Neutrophil (primary cell): ENCODE data around the gene NGF.
"Not testable (repeated sequence)": the region's sequence is repeated elsewhere in the genome, so short reads cannot be mapped to it uniquely, and the experiment has no call there.

Experiments used
- H3K27ac ChIP-seq: fragments of 200-600 bp; sonication (generic); 2 replicates; pipeline ENCODE4 v1.5.1; 2016; ENCODE audit warnings: mild to moderate bottlenecking, moderate library complexity
- H3K27me3 ChIP-seq: fragments of 200-600 bp; sonication (generic); 2 replicates; pipeline ENCODE4 v1.6.0; 2016; ENCODE audit warnings: mild to moderate bottlenecking
- H3K36me3 ChIP-seq: fragments of 200-600 bp; sonication (generic); 2 replicates; pipeline ENCODE4 v1.5.1; 2017
- H3K4me1 ChIP-seq, 2 experiments: fragments of 200-600 bp in 1 of 2; sonication (generic) in 1 of 2; 1 replicate in 1 of 2; 2 replicates in 1 of 2; pipeline versions ENCODE4 v1.5.1 to v1.6.1; 2013 to 2016; ENCODE audit warnings: low read depth in 1 of 2, low read length in 1 of 2, mild to moderate bottlenecking in 1 of 2, moderate library complexity in 1 of 2; ENCODE audit not compliant: control insufficient read depth in 1 of 2, insufficient read depth in 1 of 2
- H3K4me3 ChIP-seq, 2 experiments: fragments of 200-600 bp in 1 of 2; sonication (generic) in 1 of 2; 1 replicate in 1 of 2; 2 replicates in 1 of 2; pipeline ENCODE4 v1.5.1; 2013 to 2016; ENCODE audit warnings: low read depth in 1 of 2, low read length in 1 of 2, mild to moderate bottlenecking in 1 of 2, moderate library complexity in 1 of 2
- H3K9me3 ChIP-seq: fragments of 200-600 bp; sonication (generic); 2 replicates; pipeline ENCODE4 v1.5.1; 2016
- CTCF ChIP-seq: fragments of 200-600 bp; sonication (generic); IDR thresholded peaks from 2 replicates; pipeline ENCODE4 v1.5.1; 2016; ENCODE audit warnings: antibody characterized with exemption

NGF gene

GRCh38 chr1:115365738-115366137 lies 27.7 kb upstream of the NGF start:
- no peaks in the 10 kb centered on the region for H3K36me3 ChIP-seq
- H3K9me3 ChIP-seq: no peaks in the 10 kb centered on the region
- no peak overlapping the region for H3K27ac ChIP-seq
- no peaks in the 10 kb centered on the region for H3K27me3 ChIP-seq
- H3K4me3 ChIP-seq: no peak overlapping the region
- TF ChIP-seq CTCF: no peak
- no peaks in the 10 kb centered on the region for H3K4me1 ChIP-seq

- TF ChIP-seq CTCF: no peak
- no peaks in the 10 kb centered on the region for H3K4me1 ChIP-seq
- H3K27me3 ChIP-seq: no peaks in the 10 kb centered on the region
- no peak overlapping the region for H3K4me3 ChIP-seq
- H3K36me3 ChIP-seq: no peaks in the 10 kb centered on the region
- H3K27ac ChIP-seq: no peak overlapping the region
- H3K9me3 ChIP-seq: no peaks in the 10 kb centered on the region
Measured at GRCh38 chr1:115364780-115365155, 26.7 kb upstream of the NGF start.

DNA sequence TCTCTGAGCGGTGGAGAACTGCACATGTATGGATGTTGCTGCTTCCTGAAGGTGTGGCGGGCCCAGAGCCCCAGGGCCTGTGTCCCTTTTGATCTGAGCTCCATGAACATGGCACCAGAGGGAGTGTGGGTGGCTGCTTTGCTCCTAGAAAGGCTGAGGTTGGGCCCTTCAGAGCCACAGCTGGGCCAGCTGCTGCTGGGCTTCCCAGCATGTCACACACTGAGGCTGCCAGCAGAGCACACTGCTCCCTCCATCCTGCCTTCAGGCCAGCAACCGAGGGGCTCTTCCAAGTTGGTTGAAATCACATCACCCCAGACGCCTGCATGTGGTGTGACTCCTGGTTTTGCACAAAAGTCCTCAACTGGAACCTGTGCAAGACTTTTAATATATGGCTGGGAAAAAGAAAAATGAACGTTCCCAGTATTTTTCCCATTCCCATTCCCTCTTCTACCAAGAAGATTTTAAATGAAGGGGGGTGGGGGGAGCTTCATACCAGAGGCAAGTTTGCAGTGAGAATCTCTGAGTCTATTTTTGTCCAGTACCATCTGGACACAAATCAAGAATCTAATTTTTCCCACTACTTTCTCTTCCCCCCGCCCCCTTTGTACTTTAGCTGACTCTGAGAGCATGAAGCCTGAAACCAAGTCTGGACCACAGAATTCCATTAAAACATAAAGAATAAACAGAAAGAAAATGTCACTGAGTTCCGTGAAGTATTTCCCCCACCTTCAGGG lies 26.2 kb upstream of the NGF start:
- Histone ChIP-seq H3K27me3 (no peaks in the 10 kb centered on the region), H3K36me3 (no peaks in the 10 kb centered on the region), H3K9me3 (no peaks in the 10 kb centered on the region), H3K4me1 (no peaks in the 10 kb centered on the region), H3K4me3 (no peak overlapping the region), H3K27ac (no peak overlapping the region)
- no peak for TF ChIP-seq CTCF

DNA sequence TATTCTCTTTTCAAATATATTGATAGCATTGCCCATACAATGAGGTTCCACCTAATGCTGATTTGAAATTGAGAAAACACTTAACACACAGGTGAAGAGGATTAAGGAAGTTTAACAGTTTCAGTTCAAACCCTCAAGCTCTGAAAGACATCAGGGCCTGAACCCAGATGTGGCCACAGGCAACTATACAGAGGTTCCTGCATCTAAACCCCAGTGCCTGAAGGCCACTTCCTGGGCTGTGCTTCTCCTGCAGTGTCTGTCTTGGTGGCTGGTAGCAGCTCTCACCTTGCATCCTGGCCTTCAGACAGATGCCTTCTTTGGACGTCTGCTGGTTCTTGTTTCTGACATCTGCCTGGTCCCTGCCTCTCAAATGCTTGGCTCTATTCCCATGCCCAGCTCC lies 25.1 kb upstream of the NGF start:
- no peak for TF ChIP-seq CTCF
- Histone ChIP-seq H3K27ac (no peak overlapping the region), H3K36me3 (no peaks in the 10 kb centered on the region), H3K4me1 (no peaks in the 10 kb centered on the region), H3K27me3 (no peaks in the 10 kb centered on the region), H3K4me3 (no peak overlapping the region), H3K9me3 (no peaks in the 10 kb centered on the region)

DNA sequence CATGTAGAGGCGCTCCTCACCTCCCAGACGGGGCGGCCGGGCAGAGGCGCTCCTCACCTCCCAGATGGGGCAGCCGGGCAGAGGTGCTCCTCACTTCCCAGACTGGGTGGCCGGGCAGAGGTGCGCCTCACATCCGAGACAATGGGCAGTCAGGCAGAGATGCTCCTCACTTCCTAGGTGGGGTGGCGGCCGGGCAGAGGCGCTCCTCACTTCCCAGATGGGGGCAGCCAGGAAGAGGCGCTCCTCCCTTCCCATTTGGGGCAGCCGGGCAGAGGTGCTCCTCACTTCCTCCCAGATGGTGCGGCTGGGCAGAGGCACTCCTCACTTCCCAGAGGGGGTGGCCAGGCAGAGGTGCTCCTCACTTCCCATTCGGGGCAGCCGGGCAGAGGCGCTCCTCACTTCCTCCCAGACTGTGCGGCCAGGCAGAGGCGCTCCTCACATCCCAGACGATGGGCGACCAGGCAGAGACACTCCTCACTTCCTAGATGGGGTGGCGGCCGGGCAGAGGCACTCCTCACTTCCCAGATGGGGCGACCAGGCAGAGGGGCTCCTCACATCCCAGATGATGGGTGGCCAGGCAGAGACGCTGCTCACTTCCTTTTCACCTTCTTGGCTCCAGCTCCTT lies 22.6 kb upstream of the NGF start:
- H3K36me3 ChIP-seq, H3K4me1 ChIP-seq, H3K27ac ChIP-seq, H3K9me3 ChIP-seq, H3K27me3 ChIP-seq, H3K4me3 ChIP-seq: not testable (repeated sequence)

- not testable (repeated sequence) for H3K4me1 ChIP-seq, H3K27ac ChIP-seq, H3K36me3 ChIP-seq, H3K4me3 ChIP-seq, H3K9me3 ChIP-seq, H3K27me3 ChIP-seq
Measured at GRCh38 chr1:115359787-115360452, 21.9 kb upstream of the NGF start.
